Neural cell (in vitro differentiated cells): ENCODE data around the gene HIRIP3. TPM values are rescaled to one million over a fixed set of nuclear protein-coding genes. Genes with fewer than 3 reads are reported as not detected.

Experiments
- H2AFZ ChIP-seq: fragments of 200-600, 300-800 bp; sonication (generic), shearing (Covaris generic); 2 replicates; pipeline ENCODE4 v1.6.0; 2014; ENCODE audit warnings: low read depth, mild to moderate bottlenecking, antibody characterized with exemption, low read length, moderate library complexity
- H3F3A ChIP-seq: fragments of 200-600 bp; shearing (Covaris generic); 2 replicates; pipeline ENCODE4 v1.6.1; 2016; ENCODE audit warnings: mild to moderate bottlenecking, moderate library complexity, mixed read lengths, antibody characterized with exemption, low read length; ENCODE audit not compliant: insufficient read depth, poor library complexity, severe bottlenecking
- H3K27ac ChIP-seq: fragments of 200-600, 300-800 bp; sonication (generic), shearing (Covaris generic); 2 replicates; pipeline ENCODE4 v1.5.1; 2014; ENCODE audit warnings: mild to moderate bottlenecking, low read length, moderate library complexity
- H3K27me3 ChIP-seq: fragments of 300-800, 200-600 bp; sonication (generic), shearing (Covaris generic); 2 replicates; pipeline ENCODE4 v1.6.0; 2014; ENCODE audit warnings: mild to moderate bottlenecking, low read depth, low read length, moderate library complexity; ENCODE audit not compliant: insufficient read depth
- H3K36me3 ChIP-seq: fragments of 300-800, 200-600 bp; sonication (generic), shearing (Covaris generic); 2 replicates; pipeline ENCODE4 v1.5.1; 2014; ENCODE audit warnings: mild to moderate bottlenecking, antibody characterized with exemption, low read length, moderate library complexity; ENCODE audit not compliant: insufficient read depth
- H3K4me2 ChIP-seq: fragments of 300-800, 200-600 bp; sonication (generic), shearing (Covaris generic); 2 replicates; pipeline ENCODE4 v1.6.0; 2014; ENCODE audit warnings: mild to moderate bottlenecking, low read length
- H3K4me3 ChIP-seq: fragments of 300-800, 200-600 bp; sonication (generic), shearing (Covaris generic); 2 replicates; pipeline ENCODE4 v1.5.1; 2014; ENCODE audit warnings: mild to moderate bottlenecking, low read length, moderate library complexity
- H3K79me2 ChIP-seq: fragments of 200-600 bp; shearing (Covaris generic); replicated peaks from 2 replicates; pipeline ENCODE4 v1.6.0; 2014; ENCODE audit warnings: mild to moderate bottlenecking, low read length, moderate library complexity; ENCODE audit not compliant: insufficient read depth
- H3K9ac ChIP-seq: fragments of 300-800, 200-600 bp; sonication (generic), shearing (Covaris generic); 2 replicates; pipeline ENCODE4 v1.6.1; 2016; ENCODE audit warnings: mild to moderate bottlenecking, low read length, mixed read lengths
- H3K9me2 ChIP-seq: fragments of 200-600 bp; shearing (Covaris generic); 2 replicates; pipeline ENCODE4 v1.6.1; 2016; ENCODE audit warnings: mild to moderate bottlenecking, low read length, mixed read lengths; ENCODE audit not compliant: insufficient read depth
- H3K9me3 ChIP-seq: fragments of 200-600, 300-800 bp; sonication (generic), shearing (Covaris generic); 2 replicates; pipeline ENCODE4 v1.6.1; 2016; ENCODE audit warnings: mild to moderate bottlenecking, mixed run types, low read length, moderate library complexity, mixed read lengths
- H4K20me1 ChIP-seq: fragments of 200-600 bp; shearing (Covaris generic); 2 replicates; pipeline ENCODE4 v1.6.1; 2016; ENCODE audit warnings: mild to moderate bottlenecking, mixed run types; ENCODE audit not compliant: insufficient read depth
- CTCF ChIP-seq: fragments of 450-650 bp; IDR thresholded peaks from 2 replicates; pipeline ENCODE4 v1.5.1; 2014; ENCODE audit warnings: antibody characterized with exemption, mild to moderate bottlenecking, moderate library complexity; ENCODE audit not compliant: poor library complexity, severe bottlenecking
- EP300 ChIP-seq: fragments of 450-650 bp; conservative IDR thresholded peaks from 2 replicates; pipeline ENCODE4 v1.6.1; 2014; ENCODE audit warnings: antibody characterized with exemption, mild to moderate bottlenecking, moderate library complexity; ENCODE audit not compliant: poor library complexity, severe bottlenecking
- EZH2 ChIP-seq: fragments of 200-600, 300-800 bp; shearing (Covaris generic), sonication (generic); IDR thresholded peaks from 2 replicates; pipeline ENCODE4 v1.6.1; 2014; ENCODE audit warnings: antibody characterized with exemption, low read length, borderline replicate concordance, mild to moderate bottlenecking; ENCODE audit not compliant: insufficient read depth, poor library complexity, severe bottlenecking
- MXI1 ChIP-seq: fragments of 450-650 bp; conservative IDR thresholded peaks from 2 replicates; pipeline ENCODE4 v1.6.1; 2014; ENCODE audit warnings: antibody characterized with exemption, mild to moderate bottlenecking; ENCODE audit not compliant: poor library complexity, severe bottlenecking
- POLR2AphosphoS5 ChIP-seq: IDR thresholded peaks from 2 replicates; pipeline ENCODE4 v1.6.1; 2012
- RAD21 ChIP-seq: fragments of 450-650 bp; conservative IDR thresholded peaks from 2 replicates; pipeline ENCODE4 v1.6.1; 2014; ENCODE audit warnings: antibody characterized with exemption, mild to moderate bottlenecking, moderate library complexity
- SMC3 ChIP-seq: fragments of 450-650 bp; conservative IDR thresholded peaks from 2 replicates; pipeline ENCODE4 v1.6.1; 2014; ENCODE audit warnings: antibody characterized with exemption, mild to moderate bottlenecking, moderate library complexity; ENCODE audit not compliant: poor library complexity
- TAF1 ChIP-seq: IDR thresholded peaks from 2 replicates; pipeline ENCODE4 v1.6.1; 2012; ENCODE audit warnings: low read depth
- polyA plus RNA-seq: library from polyadenylated mRNA; depleted of rRNA; stranded (reverse); fragments of >200 nt; gene quantifications from 2 replicates; pipeline ENCODE4 v1.2.3, GENCODE V29; 2014
- TF ChIP-seq, protein P1 (sequence below): IDR thresholded peaks from 2 replicates; pipeline ENCODE4 v1.6.1; 2012; ENCODE audit warnings: borderline replicate concordance

Gene HIRIP3
- polyA plus RNA-seq, 1 donor from 2014 or later = 51.2 TPM

DNA sequence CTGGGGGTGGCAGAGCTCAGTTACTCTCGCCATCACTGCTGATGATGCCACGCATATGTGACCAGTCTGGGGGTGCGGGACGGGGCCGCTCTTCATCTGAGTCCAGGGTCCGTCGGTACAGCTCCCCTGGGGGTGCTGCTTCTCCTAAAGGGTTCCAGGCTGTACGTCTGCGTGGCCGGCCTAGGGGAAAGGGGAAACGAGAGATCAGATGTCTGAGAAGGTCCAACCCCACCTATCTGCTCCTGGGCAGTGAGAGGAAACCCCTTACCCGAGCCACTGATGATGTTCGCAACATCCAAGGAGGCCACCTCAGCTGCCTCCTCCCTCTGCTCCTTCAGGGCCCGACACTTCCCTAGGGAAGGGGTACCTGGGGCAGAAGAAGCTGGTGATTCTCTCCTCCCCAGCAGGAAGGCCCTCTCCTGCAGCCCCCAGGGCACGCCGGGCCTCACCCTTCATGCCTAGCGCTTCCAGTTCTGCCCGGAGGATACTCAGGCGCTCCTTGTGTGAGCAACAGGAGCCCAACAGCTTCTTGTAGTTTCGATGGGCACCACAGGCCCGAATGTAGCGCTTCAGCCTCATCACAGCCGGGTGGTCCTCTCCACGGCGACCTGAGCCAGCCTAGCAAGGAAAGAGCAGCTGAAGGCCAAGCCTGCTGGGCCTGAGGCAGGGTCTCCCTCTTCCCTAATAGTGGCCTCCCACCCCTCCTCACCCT lies 2.1 kb downstream of the HIRIP3 start:
- Histone ChIP-seq H3K36me3 (no peaks in the 10 kb centered on the region), H3K79me2 (peaks cover 7% of the 10 kb centered on the region), H3K27ac (no peak overlapping the region), H3K9me3 (no peaks in the 10 kb centered on the region), H4K20me1 (no peaks in the 10 kb centered on the region), H3K27me3 (no peaks in the 10 kb centered on the region), H2AFZ (no peak overlapping the region), H3F3A (no peaks in the 10 kb centered on the region), H3K4me3 (no peak overlapping the region), H3K9ac (no peak overlapping the region), H3K9me2 (no peaks in the 10 kb centered on the region), H3K4me2 (no peak overlapping the region)
- TF ChIP-seq POLR2AphosphoS5 (no peak), SMC3 (no peak)

DNA sequence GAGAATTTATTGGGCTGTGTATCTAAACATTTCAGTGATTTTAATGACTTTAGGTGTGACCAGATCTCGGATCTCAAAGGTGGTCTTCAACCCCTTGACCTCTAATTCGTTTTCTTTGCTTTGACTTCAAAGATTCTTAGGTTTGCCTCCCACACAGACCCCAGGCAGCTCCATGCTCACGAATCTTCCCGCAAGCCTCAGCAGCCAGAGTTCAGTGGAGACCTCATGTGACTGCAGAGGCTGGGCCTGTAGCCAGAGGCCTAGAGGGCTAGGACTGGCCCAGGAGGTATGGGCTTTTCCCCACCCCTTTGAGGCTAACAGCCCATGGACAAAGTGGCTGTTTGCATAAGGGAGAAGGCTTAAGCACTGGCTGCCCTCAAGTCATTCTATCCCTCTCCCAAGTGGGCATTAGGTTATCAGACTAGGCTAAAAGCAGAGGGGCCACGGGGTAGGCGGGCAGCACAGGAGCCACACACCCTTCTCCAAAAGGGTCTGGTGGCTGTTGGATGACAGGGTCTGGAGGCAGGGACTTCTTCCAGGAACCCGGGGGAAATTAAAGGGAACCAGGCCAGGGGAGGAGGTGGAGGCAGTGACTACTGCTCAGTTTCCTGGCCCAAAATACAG lies 3.0 kb downstream of the HIRIP3 start:
- H3K36me3 ChIP-seq = no peaks in the 10 kb centered on the region
- H3K27ac ChIP-seq = no peak overlapping the region
- TF ChIP-seq MXI1 = no peak
- no peak for TF ChIP-seq POLR2AphosphoS5
- TF ChIP-seq RAD21 = no peak
- TF ChIP-seq SMC3 = no peak
- no peak for TF ChIP-seq CTCF
- TF ChIP-seq, protein P1, sequence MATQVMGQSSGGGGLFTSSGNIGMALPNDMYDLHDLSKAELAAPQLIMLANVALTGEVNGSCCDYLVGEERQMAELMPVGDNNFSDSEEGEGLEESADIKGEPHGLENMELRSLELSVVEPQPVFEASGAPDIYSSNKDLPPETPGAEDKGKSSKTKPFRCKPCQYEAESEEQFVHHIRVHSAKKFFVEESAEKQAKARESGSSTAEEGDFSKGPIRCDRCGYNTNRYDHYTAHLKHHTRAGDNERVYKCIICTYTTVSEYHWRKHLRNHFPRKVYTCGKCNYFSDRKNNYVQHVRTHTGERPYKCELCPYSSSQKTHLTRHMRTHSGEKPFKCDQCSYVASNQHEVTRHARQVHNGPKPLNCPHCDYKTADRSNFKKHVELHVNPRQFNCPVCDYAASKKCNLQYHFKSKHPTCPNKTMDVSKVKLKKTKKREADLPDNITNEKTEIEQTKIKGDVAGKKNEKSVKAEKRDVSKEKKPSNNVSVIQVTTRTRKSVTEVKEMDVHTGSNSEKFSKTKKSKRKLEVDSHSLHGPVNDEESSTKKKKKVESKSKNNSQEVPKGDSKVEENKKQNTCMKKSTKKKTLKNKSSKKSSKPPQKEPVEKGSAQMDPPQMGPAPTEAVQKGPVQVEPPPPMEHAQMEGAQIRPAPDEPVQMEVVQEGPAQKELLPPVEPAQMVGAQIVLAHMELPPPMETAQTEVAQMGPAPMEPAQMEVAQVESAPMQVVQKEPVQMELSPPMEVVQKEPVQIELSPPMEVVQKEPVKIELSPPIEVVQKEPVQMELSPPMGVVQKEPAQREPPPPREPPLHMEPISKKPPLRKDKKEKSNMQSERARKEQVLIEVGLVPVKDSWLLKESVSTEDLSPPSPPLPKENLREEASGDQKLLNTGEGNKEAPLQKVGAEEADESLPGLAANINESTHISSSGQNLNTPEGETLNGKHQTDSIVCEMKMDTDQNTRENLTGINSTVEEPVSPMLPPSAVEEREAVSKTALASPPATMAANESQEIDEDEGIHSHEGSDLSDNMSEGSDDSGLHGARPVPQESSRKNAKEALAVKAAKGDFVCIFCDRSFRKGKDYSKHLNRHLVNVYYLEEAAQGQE = no peak
- no peak for TF ChIP-seq EP300
- no peak for TF ChIP-seq EZH2
- no peak for TF ChIP-seq TAF1
- no peak overlapping the region for H3K4me2 ChIP-seq
- no peaks in the 10 kb centered on the region for H3K9me3 ChIP-seq
- H3K9ac ChIP-seq = no peak overlapping the region
- no peak overlapping the region for H3K4me3 ChIP-seq
- no peak overlapping the region for H2AFZ ChIP-seq
- no peaks in the 10 kb centered on the region for H3K27me3 ChIP-seq
- peaks cover 7% of the 10 kb centered on the region for H3K79me2 ChIP-seq
- no peaks in the 10 kb centered on the region for H3F3A ChIP-seq
- no peaks in the 10 kb centered on the region for H3K9me2 ChIP-seq
- H4K20me1 ChIP-seq = no peaks in the 10 kb centered on the region
